Fibroblast of villous mesenchyme (primary cell): ENCODE results near the gene FBXL13. TPM values are rescaled to one million over a fixed set of nuclear protein-coding genes. Genes with fewer than 3 reads are reported as not detected.
A peak's percentile ranks its signal among the peaks of the same experiment; 100 is the strongest.
"Not testable (repeated sequence)": the region's sequence is repeated elsewhere in the genome, so short reads cannot be mapped to it uniquely, and the experiment has no call there.

Experiments
- DNase-seq: peaks from one replicate; pipeline ENCODE4 v3.0.0-alpha.2; 2010; ENCODE audit warnings: low read depth
- H3K4me3 ChIP-seq: 2 replicates; pipeline ENCODE4 v1.5.1; 2011; ENCODE audit warnings: low read depth, mild to moderate bottlenecking, low read length
- CTCF ChIP-seq: IDR thresholded peaks from 2 replicates; pipeline ENCODE4 v1.5.1; 2012; ENCODE audit warnings: low read depth, mild to moderate bottlenecking, low read length; ENCODE audit not compliant: insufficient read depth
- total RNA-seq: library from RNA; depleted of rRNA; stranded (reverse); fragments of >200 nt; gene quantifications from 2 replicates; pipeline ENCODE4 v1.2.3, GENCODE V29; 2012

Gene FBXL13
- total RNA-seq, 1 donor: 2.2 TPM

- no peak for TF ChIP-seq CTCF
- H3K4me3 ChIP-seq: no peak overlapping the region
- no peak for DNase-seq
Observed at GRCh38 chr7:103025341-103025740, 49.3 kb downstream of the FBXL13 start.

DNA sequence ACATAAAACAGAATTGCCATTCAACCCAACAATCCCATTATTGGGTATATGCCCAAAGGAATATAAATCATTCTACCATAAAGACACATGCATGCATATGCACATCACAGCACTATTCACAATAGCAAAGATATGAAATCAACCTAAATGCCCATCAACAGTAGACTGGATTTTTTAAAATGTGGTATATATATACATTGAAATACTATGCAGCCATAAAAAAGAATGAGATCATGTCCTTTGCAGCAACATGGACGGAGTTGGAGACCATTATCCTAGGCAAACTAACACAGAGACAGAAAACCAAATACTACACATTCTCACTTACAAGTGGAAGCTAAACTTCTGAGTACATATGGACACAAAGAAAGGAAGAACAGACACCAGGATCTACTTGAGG lies 51.0 kb downstream of the FBXL13 start:
- not testable (repeated sequence) for H3K4me3 ChIP-seq, DNase-seq

DNA sequence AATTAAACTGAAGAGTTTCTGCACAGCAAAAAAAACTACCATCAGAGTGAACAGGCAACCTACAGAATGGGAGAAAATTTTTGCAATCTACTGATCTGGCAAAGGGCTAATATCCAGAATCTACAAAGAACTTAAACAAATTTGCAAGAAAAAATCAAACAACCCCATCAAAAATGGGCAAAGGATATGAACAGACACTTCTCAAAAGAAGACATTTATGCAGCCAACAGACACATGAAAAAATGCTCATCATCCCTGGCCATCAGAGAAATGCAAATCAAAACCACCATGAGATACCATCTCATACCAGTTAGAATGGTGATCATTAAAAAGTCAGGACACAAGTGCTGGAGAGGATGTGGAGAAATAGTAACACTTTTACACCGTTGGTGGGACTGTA lies 53.1 kb downstream of the FBXL13 start:
- not testable (repeated sequence) for DNase-seq, H3K4me3 ChIP-seq

DNA sequence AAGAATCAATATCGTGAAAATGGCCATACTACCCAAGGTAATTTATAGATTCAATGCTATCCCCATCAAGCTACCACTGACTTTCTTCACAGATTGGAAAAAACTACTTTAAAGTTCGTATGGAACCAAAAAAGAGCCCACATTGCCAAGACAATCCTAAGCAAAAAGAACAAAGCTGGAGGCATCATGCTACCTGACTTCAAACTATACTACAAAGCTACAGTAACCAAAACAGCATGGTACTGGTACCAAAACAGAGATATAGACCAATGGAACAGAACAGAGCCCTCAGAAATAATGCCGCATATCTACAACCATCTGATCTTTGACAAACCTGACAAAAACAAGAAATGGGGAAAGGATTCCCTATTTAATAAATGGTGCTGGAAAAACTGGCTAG lies 53.7 kb downstream of the FBXL13 start:
- H3K4me3 ChIP-seq, DNase-seq: not testable (repeated sequence)

- DNase-seq, H3K4me3 ChIP-seq: not testable (repeated sequence)
Observed at GRCh38 chr7:103018295-103018694, 56.3 kb downstream of the FBXL13 start.

DNA sequence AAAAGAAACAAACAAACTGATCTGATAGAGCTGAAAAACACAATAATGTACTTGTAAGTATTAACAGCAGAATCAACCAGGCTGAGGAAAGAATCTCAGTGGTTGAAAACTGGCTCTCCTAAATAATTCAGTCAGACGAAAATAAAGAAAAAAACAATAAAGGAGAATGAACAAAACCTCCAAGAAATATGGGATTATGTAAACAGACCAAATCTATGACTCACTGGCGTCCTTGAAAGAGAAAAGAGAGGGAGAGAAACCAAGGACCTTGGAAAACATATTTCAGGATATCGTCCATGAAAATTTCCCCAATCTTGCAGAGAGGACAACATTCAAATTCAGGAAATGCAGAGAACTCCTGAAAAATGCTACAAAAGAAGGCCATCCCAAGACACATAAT lies 62.9 kb downstream of the FBXL13 start:
- TF ChIP-seq CTCF: no peak
- DNase-seq: peak; percentile 29
- no peak overlapping the region for H3K4me3 ChIP-seq

- H3K4me3 ChIP-seq: no peak overlapping the region
- DNase-seq: no peak
- TF ChIP-seq CTCF: no peak
Observed at GRCh38 chr7:103010211-103010610, 64.4 kb downstream of the FBXL13 start.

DNA sequence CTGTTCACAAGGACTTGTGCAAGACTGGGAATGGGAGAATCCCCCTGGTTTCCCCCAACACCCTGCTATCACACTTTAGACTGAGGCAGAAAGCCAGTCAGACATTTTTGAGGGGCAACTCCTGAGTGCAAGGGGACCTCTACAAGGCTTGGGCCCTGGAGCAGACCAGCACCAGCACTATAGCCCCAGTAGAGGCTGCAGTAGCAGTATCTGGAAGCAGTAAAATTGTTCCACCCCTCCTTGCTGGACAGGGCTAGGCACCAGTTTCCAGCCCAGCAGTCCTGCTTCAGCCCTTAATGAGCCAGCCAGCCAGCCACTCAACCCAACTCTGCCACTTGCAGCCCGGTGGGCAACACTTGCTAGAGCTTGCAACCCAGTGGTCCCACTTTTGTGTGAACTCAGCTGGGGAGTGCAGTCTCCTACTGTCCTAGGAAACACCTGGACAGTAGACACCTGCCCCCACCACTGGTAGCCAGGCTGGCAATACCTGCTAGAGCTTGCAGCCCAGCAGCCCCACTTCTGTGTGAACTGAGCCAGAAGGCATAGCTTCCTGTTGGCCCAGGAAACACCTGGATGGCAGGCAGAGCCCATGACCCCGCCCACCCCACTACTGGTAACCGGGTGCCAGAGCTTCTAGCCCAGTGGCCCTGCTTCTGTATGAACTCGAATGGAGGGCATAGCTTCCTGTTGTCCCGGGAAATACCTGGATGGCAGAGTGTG lies 65.0 kb downstream of the FBXL13 start:
- no peak for DNase-seq
- no peak overlapping the region for H3K4me3 ChIP-seq
- no peak for TF ChIP-seq CTCF

DNA sequence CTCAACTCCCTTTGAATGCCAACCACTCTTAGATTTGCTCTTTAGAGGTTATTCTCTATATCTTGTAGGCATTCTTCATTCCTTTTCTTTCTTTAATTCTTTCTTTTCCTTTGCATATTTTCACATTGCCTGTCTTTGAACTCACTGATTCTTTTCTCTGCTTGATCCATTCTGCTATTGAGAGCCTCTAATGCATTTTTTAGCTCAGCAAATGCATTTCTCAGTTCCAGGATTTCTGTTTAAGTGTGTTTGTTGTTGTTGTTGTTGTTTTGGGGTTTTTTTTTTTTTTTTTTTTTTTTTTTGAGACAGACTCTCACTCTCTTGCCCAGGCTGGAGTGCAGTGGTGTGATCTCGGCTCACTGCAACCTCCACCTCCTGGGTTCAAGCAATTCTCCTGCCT lies 71.6 kb downstream of the FBXL13 start:
- no peak for TF ChIP-seq CTCF

More for the DNA sequence above, 71.6 kb downstream of the FBXL13 start:
- DNase-seq: peak; percentile 21
- no peak overlapping the region for H3K4me3 ChIP-seq
